WERI-Rb-1 (cell line): ENCODE measurements around the gene FOXO6.

ENCODE experiments used
- DNase-seq: peaks from one replicate; pipeline ENCODE4 v3.0.0-alpha.2; 2020
- H3K27ac ChIP-seq: fragments of 250-450 bp; sonication (Bioruptor Pico); 2 replicates; pipeline ENCODE4 v1.5.1; 2020; ENCODE audit warnings: mild to moderate bottlenecking, moderate library complexity
- H3K27me3 ChIP-seq: fragments of 250-450 bp; sonication (Bioruptor Pico); 2 replicates; pipeline ENCODE4 v1.5.1; 2021; ENCODE audit warnings: mild to moderate bottlenecking, low read depth, moderate library complexity; ENCODE audit not compliant: insufficient read depth, severe bottlenecking
- H3K36me3 ChIP-seq: fragments of 250-450 bp; sonication (Bioruptor Pico); 2 replicates; pipeline ENCODE4 v1.5.1; 2020; ENCODE audit warnings: mild to moderate bottlenecking, moderate library complexity
- H3K4me3 ChIP-seq: 2 replicates; pipeline ENCODE4 v1.5.1; 2011; ENCODE audit warnings: low read depth, mild to moderate bottlenecking, control low read depth, low read length
- H3K9me3 ChIP-seq: fragments of 250-450 bp; sonication (Bioruptor Pico); 2 replicates; pipeline ENCODE4 v1.5.1; 2021; ENCODE audit warnings: mild to moderate bottlenecking, moderate library complexity; ENCODE audit not compliant: severe bottlenecking
- CTCF ChIP-seq: IDR thresholded peaks from 2 replicates; pipeline ENCODE4 v1.5.1; 2011; ENCODE audit warnings: low read depth, mild to moderate bottlenecking, control low read depth, inconsistent platforms, low read length

FOXO6 gene

DNA sequence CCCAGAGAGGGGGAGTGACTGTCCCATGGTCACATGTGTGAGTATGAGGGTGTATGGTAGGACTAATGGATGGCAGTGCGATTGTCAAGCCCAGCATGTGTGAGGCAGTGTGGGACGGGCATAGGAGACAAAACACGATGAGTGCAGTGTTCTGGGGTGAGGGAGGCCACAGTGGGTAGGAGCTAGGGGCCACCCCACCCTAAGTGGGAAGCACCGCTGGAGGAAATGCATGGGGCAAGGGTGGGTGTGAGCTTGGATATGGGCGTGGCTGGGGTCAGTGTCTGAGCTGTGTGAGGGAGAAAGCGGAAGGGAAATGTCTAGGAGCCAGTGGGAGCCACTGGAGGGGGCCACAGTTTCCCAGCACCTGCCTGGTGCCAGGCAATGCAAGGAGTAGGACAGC is 56.5 kb downstream of the FOXO6 start:
- no peak for TF ChIP-seq CTCF
- no peaks in the 10 kb centered on the region for H3K36me3 ChIP-seq
- no peak for DNase-seq
- H3K27ac ChIP-seq, result no peak overlapping the region
- no peak overlapping the region for H3K4me3 ChIP-seq
- no peaks in the 10 kb centered on the region for H3K27me3 ChIP-seq
- no peaks in the 10 kb centered on the region for H3K9me3 ChIP-seq

- Histone ChIP-seq H3K4me3 (no peak overlapping the region), H3K27me3 (no peaks in the 10 kb centered on the region), H3K9me3 (no peaks in the 10 kb centered on the region), H3K27ac (no peak overlapping the region), H3K36me3 (no peaks in the 10 kb centered on the region)
- DNase-seq, result no peak
- no peak for TF ChIP-seq CTCF
These were observed 57.8 kb downstream of the FOXO6 start for GRCh38 chr1:41418857-41419583.

DNA sequence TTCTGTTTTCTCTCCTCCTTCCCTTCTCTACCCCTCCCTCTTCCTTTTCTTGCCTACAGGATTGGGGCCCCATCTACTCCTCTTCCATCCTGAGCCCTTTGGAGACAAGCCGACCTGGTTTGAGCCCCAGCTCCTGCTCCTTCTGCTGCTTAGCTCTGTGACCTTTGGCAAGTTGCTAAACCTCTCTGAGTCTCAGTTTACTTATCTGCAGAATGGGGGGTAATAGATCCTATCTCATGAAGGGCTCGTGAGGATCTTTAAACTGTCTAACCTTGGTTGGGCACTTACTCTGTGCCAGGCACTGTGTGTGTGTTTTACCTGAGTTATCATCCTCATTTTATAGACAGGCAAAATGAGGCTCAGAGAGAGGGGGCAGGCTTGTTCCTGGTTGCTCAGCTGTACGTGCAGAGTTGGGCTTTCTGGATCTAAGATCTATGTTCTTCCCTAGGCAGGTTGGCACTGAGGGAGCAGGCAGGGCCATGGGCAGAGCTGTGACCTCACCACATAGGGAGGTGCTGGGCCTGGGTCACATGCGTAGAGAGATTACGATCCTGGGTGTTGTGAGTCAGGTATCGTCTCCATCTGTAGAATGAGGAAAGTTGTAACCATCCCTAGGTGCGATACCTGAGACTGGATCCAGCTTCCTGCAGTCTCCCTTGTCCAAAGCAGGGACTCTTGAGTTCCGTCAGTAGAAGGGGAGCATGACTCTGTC is 58.5 kb downstream of the FOXO6 start:
- Histone ChIP-seq H3K9me3 (no peaks in the 10 kb centered on the region), H3K27ac (peak overlapping the region; percentile 35), H3K27me3 (no peaks in the 10 kb centered on the region), H3K4me3 (no peak overlapping the region), H3K36me3 (no peaks in the 10 kb centered on the region)
- DNase-seq, result no peak
- TF ChIP-seq CTCF, result no peak

DNA sequence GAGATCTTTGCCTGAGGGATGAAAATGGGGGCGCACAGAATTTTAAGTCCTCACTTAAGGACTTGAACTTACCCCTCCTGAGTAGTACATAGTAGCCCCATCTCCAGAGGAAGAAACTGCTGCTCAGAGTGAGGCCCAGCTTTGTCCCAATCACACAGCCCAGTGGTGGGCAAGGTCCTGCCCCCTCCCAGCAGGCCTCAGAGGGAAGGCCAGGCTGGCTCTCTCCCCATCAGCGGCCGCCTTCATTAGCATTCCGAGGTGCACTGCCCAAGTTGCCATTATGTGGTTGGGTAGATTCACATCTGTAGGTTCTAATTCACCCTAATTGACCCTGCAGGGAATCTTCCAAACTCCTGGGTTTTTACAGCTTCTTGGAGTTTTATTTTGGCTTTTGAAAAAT is 59.1 kb downstream of the FOXO6 start:
- TF ChIP-seq CTCF, result no peak
- no peaks in the 10 kb centered on the region for H3K9me3 ChIP-seq

DNA sequence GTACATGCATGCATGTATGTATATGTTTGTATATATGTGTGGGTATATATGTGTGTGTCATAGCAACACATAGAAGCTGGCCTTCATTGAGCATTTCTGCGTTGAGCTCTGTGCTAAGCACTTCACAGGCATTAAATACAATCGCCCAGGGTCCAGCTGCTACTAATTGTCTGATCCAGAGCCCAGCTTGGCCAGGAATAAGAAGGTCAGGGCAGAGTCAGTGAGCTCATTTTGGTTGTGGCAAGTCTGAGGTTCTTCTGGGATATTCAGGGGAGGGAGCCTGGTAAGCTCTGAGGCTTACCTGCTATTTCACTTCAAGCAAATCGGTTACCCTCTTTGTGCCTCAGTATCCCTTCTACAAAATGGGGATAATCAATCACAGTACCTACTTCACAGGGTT is 59.6 kb downstream of the FOXO6 start:
- peak; percentile 78 for DNase-seq
- Histone ChIP-seq H3K9me3 (no peaks in the 10 kb centered on the region), H3K4me3 (no peak overlapping the region), H3K36me3 (no peaks in the 10 kb centered on the region), H3K27me3 (no peaks in the 10 kb centered on the region), H3K27ac (peak overlapping the region; percentile 50)
- TF ChIP-seq CTCF, result no peak

More for the DNA sequence above, 59.1 kb downstream of the FOXO6 start:
- no peaks in the 10 kb centered on the region for H3K36me3 ChIP-seq
- H3K27me3 ChIP-seq, result no peaks in the 10 kb centered on the region
- peak overlapping the region; percentile 35 for H3K27ac ChIP-seq
- no peak overlapping the region for H3K4me3 ChIP-seq
- no peak for DNase-seq
